ENCODE measurements around the gene EGFR.
A peak's percentile ranks its signal among the peaks of the same experiment; 100 is the strongest.

Gene EGFR

DNA sequence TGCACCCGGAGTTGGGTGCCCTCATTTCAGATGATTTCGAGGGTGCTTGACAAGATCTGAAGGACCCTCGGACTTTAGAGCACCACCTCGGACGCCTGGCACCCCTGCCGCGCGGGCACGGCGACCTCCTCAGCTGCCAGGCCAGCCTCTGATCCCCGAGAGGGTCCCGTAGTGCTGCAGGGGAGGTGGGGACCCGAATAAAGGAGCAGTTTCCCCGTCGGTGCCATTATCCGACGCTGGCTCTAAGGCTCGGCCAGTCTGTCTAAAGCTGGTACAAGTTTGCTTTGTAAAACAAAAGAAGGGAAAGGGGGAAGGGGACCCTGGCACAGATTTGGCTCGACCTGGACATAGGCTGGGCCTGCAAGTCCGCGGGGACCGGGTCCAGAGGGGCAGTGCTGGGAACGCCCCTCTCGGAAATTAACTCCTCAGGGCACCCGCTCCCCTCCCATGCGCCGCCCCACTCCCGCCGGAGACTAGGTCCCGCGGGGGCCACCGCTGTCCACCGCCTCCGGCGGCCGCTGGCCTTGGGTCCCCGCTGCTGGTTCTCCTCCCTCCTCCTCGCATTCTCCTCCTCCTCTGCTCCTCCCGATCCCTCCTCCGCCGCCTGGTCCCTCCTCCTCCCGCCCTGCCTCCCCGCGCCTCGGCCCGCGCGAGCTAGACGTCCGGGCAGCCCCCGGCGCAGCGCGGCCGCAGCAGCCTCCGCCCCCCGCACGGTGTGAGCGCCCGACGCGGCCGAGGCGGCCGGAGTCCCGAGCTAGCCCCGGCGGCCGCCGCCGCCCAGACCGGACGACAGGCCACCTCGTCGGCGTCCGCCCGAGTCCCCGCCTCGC, at the start of gene EGFR:
TSS of gene EGFR (plus strand) at position 657 of the 830 bp plus-strand sequence. CDS start 261 bp downstream, outside the sequence.
- peak; percentile 92 for DNase-seq (ENCODE audit: low read depth, low spot score)

- no peak for DNase-seq (ENCODE audit: low read depth, low spot score)
Measured at GRCh38 chr7:54969208-54969967, 49.4 kb upstream of the EGFR start.

- no peak for DNase-seq (ENCODE audit: low read depth, low spot score)
Measured at GRCh38 chr7:54972733-54973294, 46.0 kb upstream of the EGFR start.

- no peak for DNase-seq (ENCODE audit: low read depth, low spot score)
Measured at GRCh38 chr7:54978364-54979116, 40.3 kb upstream of the EGFR start.

DNA sequence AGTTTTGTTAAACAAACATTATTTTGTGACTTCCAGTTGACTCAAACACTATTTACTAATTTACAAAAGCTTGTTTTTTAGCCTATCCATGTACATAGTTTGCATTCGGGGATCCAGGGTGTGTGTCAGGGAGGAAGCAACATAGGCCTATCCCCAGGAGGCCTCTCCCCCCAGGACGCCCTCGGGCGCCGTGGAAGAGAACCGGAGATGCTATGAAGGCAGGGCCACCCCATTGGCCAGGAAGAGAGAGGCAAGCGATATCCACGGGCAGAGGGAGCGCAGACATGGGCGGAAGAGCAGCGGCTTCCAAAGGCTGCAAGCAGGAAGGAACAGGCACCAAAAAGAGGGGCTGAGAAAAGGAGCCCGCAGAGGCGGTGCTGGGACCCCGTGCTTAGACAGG, 38.3 kb upstream of the EGFR start:
- no peak for DNase-seq (ENCODE audit: low read depth, low spot score)

- no peak for DNase-seq (ENCODE audit: low read depth, low spot score)
Measured at GRCh38 chr7:54981913-54982312, 36.9 kb upstream of the EGFR start.

GRCh38 chr7:54985426-54986330, 33.1 kb upstream of the EGFR start:
- DNase-seq (ENCODE audit: low read depth, low spot score) = peak; percentile 29

DNA sequence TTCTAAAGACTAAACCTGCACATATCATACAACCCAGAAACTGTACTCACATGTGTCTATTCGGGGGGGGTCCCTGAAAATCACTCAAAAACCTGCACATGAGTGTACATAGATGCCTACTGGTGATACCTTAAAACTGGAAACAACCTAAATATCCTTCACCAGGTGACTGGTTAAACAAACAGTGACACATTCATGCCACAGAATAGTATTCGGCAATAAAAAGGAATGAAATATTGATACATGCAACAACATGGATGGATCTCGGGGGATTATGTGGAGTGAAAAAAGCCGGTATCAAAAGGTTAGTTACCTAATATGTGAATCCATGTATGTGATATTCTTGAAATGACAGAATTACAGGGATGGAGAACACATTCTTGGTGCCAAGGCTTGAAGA, 32.1 kb upstream of the EGFR start:
- no peak for DNase-seq (ENCODE audit: low read depth, low spot score)

GRCh38 chr7:54987772-54988171, 31.0 kb upstream of the EGFR start:
- no peak for DNase-seq (ENCODE audit: low read depth, low spot score)

- no peak for DNase-seq (ENCODE audit: low read depth, low spot score)
Measured at GRCh38 chr7:54988516-54988915, 30.3 kb upstream of the EGFR start.

GRCh38 chr7:54989453-54990225, 29.2 kb upstream of the EGFR start:
- no peak for DNase-seq (ENCODE audit: low read depth, low spot score)

DNA sequence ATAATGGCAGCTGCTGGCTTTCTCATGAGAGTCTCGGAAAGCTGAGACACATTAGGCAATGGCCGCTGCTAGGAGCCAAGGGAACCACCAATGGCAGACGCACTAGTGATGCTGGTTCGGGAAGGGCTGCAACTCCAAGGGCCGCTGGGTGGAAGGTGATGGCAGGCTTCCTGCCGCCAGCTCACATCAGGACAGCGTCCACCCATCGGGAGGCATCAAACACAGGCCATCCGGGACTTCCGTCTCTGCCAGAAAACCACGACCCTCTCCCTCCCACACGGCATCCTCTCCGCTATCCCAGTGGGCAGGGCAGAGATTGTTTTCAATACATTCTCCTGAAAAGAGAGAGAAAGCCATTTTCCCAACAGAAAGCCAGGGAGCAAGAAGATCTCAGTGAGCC, 27.5 kb upstream of the EGFR start:
- no peak for DNase-seq (ENCODE audit: low read depth, low spot score)

GRCh38 chr7:54992871-54993475, 25.8 kb upstream of the EGFR start:
- DNase-seq (ENCODE audit: low read depth, low spot score) = no peak

DNA sequence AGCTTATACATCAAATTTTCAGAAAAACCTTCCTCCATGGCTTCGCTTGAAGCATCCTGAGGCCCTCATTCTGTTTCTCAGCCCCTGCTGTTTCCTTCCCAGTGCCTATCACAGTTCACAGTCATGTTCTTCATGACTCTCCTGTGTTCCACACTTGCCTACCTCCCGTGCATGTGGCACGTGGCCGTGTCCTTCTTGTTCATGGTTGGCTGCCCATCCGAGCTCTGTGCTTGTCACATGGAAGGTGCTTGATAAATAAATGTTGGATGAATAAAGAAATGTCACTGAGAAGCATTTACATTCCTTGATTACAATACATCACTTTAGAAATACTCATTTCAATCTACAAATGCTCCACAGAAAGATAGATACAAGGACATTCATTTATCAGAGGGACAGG, 23.7 kb upstream of the EGFR start:
- no peak for DNase-seq (ENCODE audit: low read depth, low spot score)

- DNase-seq (ENCODE audit: low read depth, low spot score) = peak; percentile 14
Measured at GRCh38 chr7:54995610-54996363, 23.0 kb upstream of the EGFR start.

DNA sequence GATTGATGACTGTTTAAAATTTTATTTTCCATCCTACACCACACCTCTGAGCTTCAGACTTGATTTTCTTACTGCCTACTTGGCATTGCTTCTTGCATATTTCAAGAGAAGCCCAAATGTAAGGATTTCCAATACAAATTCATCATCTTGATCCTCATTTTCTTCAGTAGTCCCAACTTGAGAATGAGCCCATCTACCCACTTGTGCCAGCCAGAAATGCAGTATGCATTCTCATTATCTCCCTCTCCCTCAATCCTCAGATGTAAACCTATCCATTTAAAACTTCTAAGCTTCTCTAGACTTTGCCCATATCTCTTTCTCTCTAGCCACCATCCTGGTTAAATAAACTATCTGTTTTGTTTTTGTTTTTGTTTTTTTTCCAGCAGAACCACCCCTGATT, 22.4 kb upstream of the EGFR start:
- no peak for DNase-seq (ENCODE audit: low read depth, low spot score)

DNA sequence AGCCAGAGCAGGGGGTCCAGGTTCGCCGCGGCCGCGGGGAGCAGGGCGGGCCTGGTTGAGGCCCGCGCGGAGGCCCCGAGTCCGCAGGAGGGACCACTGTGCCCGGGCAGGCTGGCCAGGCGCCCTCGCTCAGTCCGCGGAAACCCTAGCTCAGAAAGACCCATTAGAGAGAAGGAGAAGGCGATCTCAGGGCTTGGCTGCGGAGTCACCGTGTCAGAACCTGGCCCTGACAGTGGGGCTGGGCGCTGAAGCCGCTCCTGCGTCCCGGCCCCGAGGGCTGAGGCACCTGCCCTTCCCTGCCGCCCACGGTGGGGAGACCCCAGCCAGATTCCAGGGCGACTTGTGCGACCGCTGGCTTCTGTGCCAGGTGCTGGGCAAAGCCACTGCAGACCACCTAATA, 14.2 kb upstream of the EGFR start:
- DNase-seq (ENCODE audit: low read depth, low spot score) = no peak

DNA sequence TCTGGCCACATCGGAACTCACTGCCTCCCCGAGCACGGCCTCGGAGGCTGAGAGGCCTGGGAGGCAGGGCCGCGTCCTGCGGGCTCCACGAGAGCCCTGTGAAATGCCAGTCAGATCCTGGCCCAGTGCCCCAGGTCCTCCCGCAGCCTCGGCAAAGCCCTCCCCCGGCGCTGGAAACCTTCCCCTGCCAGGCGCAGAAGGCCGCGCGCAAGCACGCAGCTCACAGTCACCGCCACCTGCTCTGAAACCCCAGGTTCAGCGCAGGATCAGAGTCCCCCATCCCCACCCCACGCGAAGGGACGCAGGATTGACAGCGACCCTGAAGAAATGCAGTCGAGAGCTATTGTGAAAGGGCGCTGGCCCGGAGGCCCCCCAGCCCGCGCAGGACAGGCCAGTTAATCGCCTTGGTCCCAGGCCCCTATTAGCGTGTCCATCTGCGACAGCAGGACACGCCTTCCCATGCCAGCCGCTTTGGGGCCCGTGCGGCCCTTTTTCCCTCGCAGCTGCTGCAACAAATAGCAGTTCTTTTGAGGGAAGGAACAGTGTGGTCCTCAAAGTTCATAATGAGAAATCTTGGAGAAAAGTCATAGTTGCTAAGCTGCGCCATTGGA, 13.5 kb upstream of the EGFR start:
- DNase-seq (ENCODE audit: low read depth, low spot score) = peak; percentile 45
